Measurements from ENCODE around the gene CRBN. TPM values are rescaled to one million over a fixed set of nuclear protein-coding genes. Genes with fewer than 3 reads are reported as not detected.

CRBN gene
- total and polyA plus RNA-seq, 2 donors (not counting 3 experiments of a cell fraction or from before 2014, with no cell fraction given): 25.2 to 36.1 TPM

DNA sequence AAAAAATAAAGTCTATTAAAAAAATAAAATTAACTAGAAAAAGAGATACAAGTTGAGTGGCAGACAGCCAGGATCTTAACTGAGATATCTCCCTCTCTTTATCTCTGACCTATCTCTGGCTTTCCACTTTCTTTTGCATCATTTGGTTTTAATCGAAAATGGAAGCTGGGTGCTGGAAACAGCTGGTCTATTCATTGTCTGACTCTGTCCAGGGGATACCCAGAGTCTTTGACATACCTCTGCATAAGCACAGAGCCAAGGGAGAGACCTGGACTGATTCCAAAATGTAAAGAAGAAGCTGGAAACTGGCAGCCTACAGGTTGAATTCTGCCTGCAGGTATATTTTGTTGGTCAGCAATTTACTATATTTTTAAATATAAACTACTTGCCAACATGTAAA is 29.6 kb upstream of the CRBN start:
- no peak for DNase-seq (ENCODE audit: low read depth, low spot score)
- Histone ChIP-seq H3K36me3 (ENCODE audit: control insufficient read depth in 2 of 2, extremely low read depth in 1 of 2, insufficient read depth in 2 of 2, low read length in 2 of 2) (no peaks in the 10 kb centered on the region), H3K4me3 (replicated peaks in 1 of 3; ENCODE audit: insufficient read depth in 1 of 3, low read depth in 1 of 3, low read length in 3 of 3) (no peak overlapping the region), H3K27me3 (ENCODE audit: control insufficient read depth in 2 of 2, insufficient read depth in 2 of 2, low read length in 2 of 2) (no peaks in the 10 kb centered on the region), H3K9me1 (replicated peaks; ENCODE audit: control insufficient read depth, extremely low read depth, insufficient read depth, low read length) (no peaks in the 10 kb centered on the region), H2AFZ (ENCODE audit: low read depth, low read length) (no peak overlapping the region), H3K27ac (ENCODE audit: insufficient read depth, low read depth, low read length) (no peak overlapping the region), H3K4me2 (ENCODE audit: insufficient read depth, low read length) (no peak overlapping the region), H3K79me2 (ENCODE audit: control insufficient read depth, insufficient read depth, low read length) (no peaks in the 10 kb centered on the region), H3K9ac (replicated peaks; ENCODE audit: extremely low read depth, insufficient read depth, low read length) (no peak overlapping the region), H4K20me1 (replicated peaks; ENCODE audit: control insufficient read depth, extremely low read depth, insufficient read depth, low read length) (no peaks in the 10 kb centered on the region), H3K4me1 (ENCODE audit: control insufficient read depth, extremely low read depth, insufficient read depth, low read length) (no peaks in the 10 kb centered on the region), H3K9me3 (replicated peaks; ENCODE audit: control insufficient read depth, insufficient read depth, low read length) (no peaks in the 10 kb centered on the region)
- BruUV-seq (replicated peaks): no TSS peak
- ChIA-PET CTCF (interaction anchor here (3.3 kb wide), 1 partner anchor 9 kb away, joined by 35 read pairs; no protein-coding TSS in a partner anchor), POLR2A (no interaction called here)
- intact Hi-C loops (cut with micrococcal nuclease): no loop called here
- TF ChIP-seq, protein P1, sequence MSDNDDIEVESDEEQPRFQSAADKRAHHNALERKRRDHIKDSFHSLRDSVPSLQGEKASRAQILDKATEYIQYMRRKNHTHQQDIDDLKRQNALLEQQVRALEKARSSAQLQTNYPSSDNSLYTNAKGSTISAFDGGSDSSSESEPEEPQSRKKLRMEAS (IDR thresholded peaks at IDR 0.05; ENCODE audit: insufficient read depth, insufficient read length): no peak
- dilution Hi-C loops (cut with MboI; ENCODE audit: extremely low pct_ligation_motif_present, low sequenced_read_pairs): no loop called here
- FAIRE-seq: no peak

DNA sequence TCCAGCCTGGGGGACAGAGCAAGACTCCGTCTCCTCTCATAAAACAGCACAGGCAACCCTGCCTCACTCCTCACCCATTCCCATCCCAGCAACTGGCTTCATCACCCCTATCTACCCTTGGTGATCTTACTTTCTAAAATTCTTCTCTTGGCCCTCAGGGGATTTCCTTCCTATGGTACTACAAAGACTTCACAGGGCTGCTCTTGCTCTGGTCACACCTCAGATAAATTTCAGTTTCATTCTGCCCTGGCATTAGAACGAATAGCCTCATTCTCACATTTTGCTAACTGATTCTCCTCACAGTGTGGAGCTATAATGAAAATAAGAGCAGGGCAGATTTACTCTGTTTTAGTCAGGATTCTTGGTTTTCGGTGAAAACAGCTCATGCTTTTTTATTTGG is 22.1 kb upstream of the CRBN start:
- TF ChIP-seq MYC (IDR thresholded peaks at IDR 0.05; ENCODE audit: low read depth, low read length) (no peak), EZH2 (IDR thresholded peaks at IDR 0.05; ENCODE audit: borderline replicate concordance, low read depth, low read length, severe bottlenecking) (no peak), JUN (IDR thresholded peaks at IDR 0.05; ENCODE audit: borderline replicate concordance, insufficient read depth, insufficient read length, low read depth) (no peak), POLR2AphosphoS5 (IDR thresholded peaks at IDR 0.05; ENCODE audit: insufficient read depth, low read depth, low read length) (no peak), POLR2A (IDR thresholded peaks at IDR 0.05; ENCODE audit: low read depth, low read length) (no peak), FOS (IDR thresholded peaks at IDR 0.05; ENCODE audit: borderline replicate concordance, insufficient read depth, low read length) (no peak), GATA2 (IDR thresholded peaks at IDR 0.05; ENCODE audit: insufficient read depth, insufficient read length, low read depth, low read length) (no peak)
- TF ChIP-seq, protein P1 (IDR thresholded peaks at IDR 0.05; ENCODE audit: insufficient read depth, insufficient read length): no peak
- TF ChIP-seq, protein P2, sequence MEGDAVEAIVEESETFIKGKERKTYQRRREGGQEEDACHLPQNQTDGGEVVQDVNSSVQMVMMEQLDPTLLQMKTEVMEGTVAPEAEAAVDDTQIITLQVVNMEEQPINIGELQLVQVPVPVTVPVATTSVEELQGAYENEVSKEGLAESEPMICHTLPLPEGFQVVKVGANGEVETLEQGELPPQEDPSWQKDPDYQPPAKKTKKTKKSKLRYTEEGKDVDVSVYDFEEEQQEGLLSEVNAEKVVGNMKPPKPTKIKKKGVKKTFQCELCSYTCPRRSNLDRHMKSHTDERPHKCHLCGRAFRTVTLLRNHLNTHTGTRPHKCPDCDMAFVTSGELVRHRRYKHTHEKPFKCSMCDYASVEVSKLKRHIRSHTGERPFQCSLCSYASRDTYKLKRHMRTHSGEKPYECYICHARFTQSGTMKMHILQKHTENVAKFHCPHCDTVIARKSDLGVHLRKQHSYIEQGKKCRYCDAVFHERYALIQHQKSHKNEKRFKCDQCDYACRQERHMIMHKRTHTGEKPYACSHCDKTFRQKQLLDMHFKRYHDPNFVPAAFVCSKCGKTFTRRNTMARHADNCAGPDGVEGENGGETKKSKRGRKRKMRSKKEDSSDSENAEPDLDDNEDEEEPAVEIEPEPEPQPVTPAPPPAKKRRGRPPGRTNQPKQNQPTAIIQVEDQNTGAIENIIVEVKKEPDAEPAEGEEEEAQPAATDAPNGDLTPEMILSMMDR (IDR thresholded peaks at IDR 0.05; ENCODE audit: extremely low read depth in 1 of 2, insufficient read depth in 1 of 2, low read depth in 1 of 2, low read length in 2 of 2): no peak
- Histone ChIP-seq H3K36me3 (ENCODE audit: control insufficient read depth in 2 of 2, extremely low read depth in 1 of 2, insufficient read depth in 2 of 2, low read length in 2 of 2) (no peaks in the 10 kb centered on the region), H2AFZ (ENCODE audit: low read depth, low read length) (no peak overlapping the region), H3K4me2 (ENCODE audit: insufficient read depth, low read length) (no peak overlapping the region), H3K27me3 (ENCODE audit: control insufficient read depth in 2 of 2, insufficient read depth in 2 of 2, low read length in 2 of 2) (no peaks in the 10 kb centered on the region), H3K79me2 (ENCODE audit: control insufficient read depth, insufficient read depth, low read length) (no peaks in the 10 kb centered on the region), H3K27ac (ENCODE audit: insufficient read depth, low read depth, low read length) (no peak overlapping the region), H3K4me1 (ENCODE audit: control insufficient read depth, extremely low read depth, insufficient read depth, low read length) (no peaks in the 10 kb centered on the region), H3K4me3 (replicated peaks in 1 of 3; ENCODE audit: insufficient read depth in 1 of 3, low read depth in 1 of 3, low read length in 3 of 3) (no peak overlapping the region), H4K20me1 (replicated peaks; ENCODE audit: control insufficient read depth, extremely low read depth, insufficient read depth, low read length) (no peaks in the 10 kb centered on the region), H3K9me1 (replicated peaks; ENCODE audit: control insufficient read depth, extremely low read depth, insufficient read depth, low read length) (no peaks in the 10 kb centered on the region), H3K9me3 (replicated peaks; ENCODE audit: control insufficient read depth, insufficient read depth, low read length) (no peaks in the 10 kb centered on the region), H3K9ac (replicated peaks; ENCODE audit: extremely low read depth, insufficient read depth, low read length) (no peak overlapping the region)
- no TSS peak for BruUV-seq (replicated peaks)
- ChIA-PET POLR2A (no interaction called here), CTCF (interaction anchor here (1.4 to 5.1 kb wide), 9 partner anchors 9 to 1095 kb away, joined by 4 to 213 read pairs (median 11); no protein-coding TSS in a partner anchor)
- no peak for FAIRE-seq
- DNase-seq (ENCODE audit: low read depth, low spot score): no peak
- intact Hi-C loops (cut with micrococcal nuclease): no loop called here
- dilution Hi-C loops (cut with MboI; ENCODE audit: extremely low pct_ligation_motif_present, low sequenced_read_pairs): no loop called here
